Neural cell (in vitro differentiated cells): ENCODE measurements around the gene E2F1. TPM values are rescaled to one million over a fixed set of nuclear protein-coding genes. Genes with fewer than 3 reads are reported as not detected.

Experiments used
- H2AFZ ChIP-seq: fragments of 200-600, 300-800 bp; sonication (generic), shearing (Covaris generic); 2 replicates; pipeline ENCODE4 v1.6.0; 2014; ENCODE audit warnings: low read depth, mild to moderate bottlenecking, antibody characterized with exemption, low read length, moderate library complexity
- H3F3A ChIP-seq: fragments of 200-600 bp; shearing (Covaris generic); 2 replicates; pipeline ENCODE4 v1.6.1; 2016; ENCODE audit warnings: mild to moderate bottlenecking, moderate library complexity, mixed read lengths, antibody characterized with exemption, low read length; ENCODE audit not compliant: insufficient read depth, poor library complexity, severe bottlenecking
- H3K27ac ChIP-seq: fragments of 200-600, 300-800 bp; sonication (generic), shearing (Covaris generic); 2 replicates; pipeline ENCODE4 v1.5.1; 2014; ENCODE audit warnings: mild to moderate bottlenecking, low read length, moderate library complexity
- H3K27me3 ChIP-seq: fragments of 300-800, 200-600 bp; sonication (generic), shearing (Covaris generic); 2 replicates; pipeline ENCODE4 v1.6.0; 2014; ENCODE audit warnings: mild to moderate bottlenecking, low read depth, low read length, moderate library complexity; ENCODE audit not compliant: insufficient read depth
- H3K36me3 ChIP-seq: fragments of 300-800, 200-600 bp; sonication (generic), shearing (Covaris generic); 2 replicates; pipeline ENCODE4 v1.5.1; 2014; ENCODE audit warnings: mild to moderate bottlenecking, antibody characterized with exemption, low read length, moderate library complexity; ENCODE audit not compliant: insufficient read depth
- H3K4me2 ChIP-seq: fragments of 300-800, 200-600 bp; sonication (generic), shearing (Covaris generic); 2 replicates; pipeline ENCODE4 v1.6.0; 2014; ENCODE audit warnings: mild to moderate bottlenecking, low read length
- H3K4me3 ChIP-seq: fragments of 300-800, 200-600 bp; sonication (generic), shearing (Covaris generic); 2 replicates; pipeline ENCODE4 v1.5.1; 2014; ENCODE audit warnings: mild to moderate bottlenecking, low read length, moderate library complexity
- H3K79me2 ChIP-seq: fragments of 200-600 bp; shearing (Covaris generic); replicated peaks from 2 replicates; pipeline ENCODE4 v1.6.0; 2014; ENCODE audit warnings: mild to moderate bottlenecking, low read length, moderate library complexity; ENCODE audit not compliant: insufficient read depth
- H3K9ac ChIP-seq: fragments of 300-800, 200-600 bp; sonication (generic), shearing (Covaris generic); 2 replicates; pipeline ENCODE4 v1.6.1; 2016; ENCODE audit warnings: mild to moderate bottlenecking, low read length, mixed read lengths
- H3K9me2 ChIP-seq: fragments of 200-600 bp; shearing (Covaris generic); 2 replicates; pipeline ENCODE4 v1.6.1; 2016; ENCODE audit warnings: mild to moderate bottlenecking, low read length, mixed read lengths; ENCODE audit not compliant: insufficient read depth
- H3K9me3 ChIP-seq: fragments of 200-600, 300-800 bp; sonication (generic), shearing (Covaris generic); 2 replicates; pipeline ENCODE4 v1.6.1; 2016; ENCODE audit warnings: mild to moderate bottlenecking, mixed run types, low read length, moderate library complexity, mixed read lengths
- H4K20me1 ChIP-seq: fragments of 200-600 bp; shearing (Covaris generic); 2 replicates; pipeline ENCODE4 v1.6.1; 2016; ENCODE audit warnings: mild to moderate bottlenecking, mixed run types; ENCODE audit not compliant: insufficient read depth
- CTCF ChIP-seq: fragments of 450-650 bp; IDR thresholded peaks from 2 replicates; pipeline ENCODE4 v1.5.1; 2014; ENCODE audit warnings: antibody characterized with exemption, mild to moderate bottlenecking, moderate library complexity; ENCODE audit not compliant: poor library complexity, severe bottlenecking
- EP300 ChIP-seq: fragments of 450-650 bp; conservative IDR thresholded peaks from 2 replicates; pipeline ENCODE4 v1.6.1; 2014; ENCODE audit warnings: antibody characterized with exemption, mild to moderate bottlenecking, moderate library complexity; ENCODE audit not compliant: poor library complexity, severe bottlenecking
- EZH2 ChIP-seq: fragments of 200-600, 300-800 bp; shearing (Covaris generic), sonication (generic); IDR thresholded peaks from 2 replicates; pipeline ENCODE4 v1.6.1; 2014; ENCODE audit warnings: antibody characterized with exemption, low read length, borderline replicate concordance, mild to moderate bottlenecking; ENCODE audit not compliant: insufficient read depth, poor library complexity, severe bottlenecking
- MXI1 ChIP-seq: fragments of 450-650 bp; conservative IDR thresholded peaks from 2 replicates; pipeline ENCODE4 v1.6.1; 2014; ENCODE audit warnings: antibody characterized with exemption, mild to moderate bottlenecking; ENCODE audit not compliant: poor library complexity, severe bottlenecking
- POLR2AphosphoS5 ChIP-seq: IDR thresholded peaks from 2 replicates; pipeline ENCODE4 v1.6.1; 2012
- RAD21 ChIP-seq: fragments of 450-650 bp; conservative IDR thresholded peaks from 2 replicates; pipeline ENCODE4 v1.6.1; 2014; ENCODE audit warnings: antibody characterized with exemption, mild to moderate bottlenecking, moderate library complexity
- REST ChIP-seq: IDR thresholded peaks from 2 replicates; pipeline ENCODE4 v1.6.1; 2012; ENCODE audit warnings: borderline replicate concordance
- SMC3 ChIP-seq: fragments of 450-650 bp; conservative IDR thresholded peaks from 2 replicates; pipeline ENCODE4 v1.6.1; 2014; ENCODE audit warnings: antibody characterized with exemption, mild to moderate bottlenecking, moderate library complexity; ENCODE audit not compliant: poor library complexity
- TAF1 ChIP-seq: IDR thresholded peaks from 2 replicates; pipeline ENCODE4 v1.6.1; 2012; ENCODE audit warnings: low read depth
- polyA plus RNA-seq: library from polyadenylated mRNA; depleted of rRNA; stranded (reverse); fragments of >200 nt; gene quantifications from 2 replicates; pipeline ENCODE4 v1.2.3, GENCODE V29; 2014

E2F1 gene
- polyA plus RNA-seq, 1 donor from 2014 or later = 2.3 TPM

- Histone ChIP-seq H3K27ac (no peak overlapping the region), H3K9ac (no peak overlapping the region), H3K4me3 (no peak overlapping the region), H2AFZ (no peak overlapping the region), H3K9me3 (no peaks in the 10 kb centered on the region), H4K20me1 (no peaks in the 10 kb centered on the region), H3K36me3 (no peaks in the 10 kb centered on the region), H3K79me2 (no peaks in the 10 kb centered on the region), H3K9me2 (no peaks in the 10 kb centered on the region), H3F3A (no peaks in the 10 kb centered on the region), H3K4me2 (no peak overlapping the region), H3K27me3 (no peaks in the 10 kb centered on the region)
- no peak for TF ChIP-seq MXI1
- no peak for TF ChIP-seq EP300
- no peak for TF ChIP-seq SMC3
- TF ChIP-seq TAF1 = no peak
- TF ChIP-seq EZH2 = no peak
- no peak for TF ChIP-seq POLR2AphosphoS5
- no peak for TF ChIP-seq CTCF
- TF ChIP-seq REST = no peak
- TF ChIP-seq RAD21 = no peak
Measured at GRCh38 chr20:33658510-33658909, 27.7 kb downstream of the E2F1 start.

GRCh38 chr20:33657704-33658095, 28.5 kb downstream of the E2F1 start:
- Histone ChIP-seq H2AFZ (no peak overlapping the region), H3F3A (no peaks in the 10 kb centered on the region), H3K9ac (no peak overlapping the region), H3K36me3 (no peaks in the 10 kb centered on the region), H4K20me1 (no peaks in the 10 kb centered on the region), H3K4me2 (no peak overlapping the region), H3K9me3 (no peaks in the 10 kb centered on the region), H3K27ac (no peak overlapping the region), H3K9me2 (no peaks in the 10 kb centered on the region), H3K4me3 (no peak overlapping the region), H3K79me2 (no peaks in the 10 kb centered on the region), H3K27me3 (no peaks in the 10 kb centered on the region)
- TF ChIP-seq CTCF (no peak), TAF1 (no peak), EZH2 (no peak), REST (no peak), EP300 (no peak), MXI1 (no peak), SMC3 (no peak), POLR2AphosphoS5 (no peak), RAD21 (no peak)
